Measurements from ENCODE around the gene PYHIN1. TPM values are rescaled to one million over a fixed set of nuclear protein-coding genes. Genes with fewer than 3 reads are reported as not detected.

Gene PYHIN1
- total RNA-seq, 1 experiment from 2014 or later: not detected

DNA sequence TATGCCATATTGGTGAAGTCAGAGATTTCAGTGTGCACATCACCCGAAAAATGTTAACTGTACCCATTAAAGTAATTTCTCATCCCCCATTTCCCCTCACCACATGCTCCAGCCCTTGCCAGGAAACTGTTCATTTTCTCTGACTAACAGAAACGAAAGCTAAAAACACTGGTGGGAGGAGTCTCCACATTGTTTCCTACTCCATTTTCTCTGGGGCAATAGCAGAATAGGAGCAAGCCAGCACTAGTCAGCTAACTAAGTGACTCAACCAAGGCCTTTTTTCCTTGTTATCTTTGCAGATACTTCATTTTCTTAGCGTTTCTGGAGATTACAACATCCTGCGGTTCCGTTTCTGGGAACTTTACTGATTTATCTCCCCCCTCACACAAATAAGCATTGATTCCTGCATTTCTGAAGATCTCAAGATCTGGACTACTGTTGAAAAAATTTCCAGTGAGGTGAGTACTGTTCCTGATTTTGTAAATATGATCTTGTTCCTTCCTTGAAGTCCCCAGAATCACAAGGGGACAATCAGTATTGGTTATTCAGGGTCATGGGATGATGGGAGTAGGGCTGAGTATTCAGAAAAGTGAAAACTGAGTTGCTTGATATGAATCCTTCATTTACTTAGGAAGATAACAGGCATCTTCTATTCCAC is 78.5 kb downstream of the PYHIN1 start, which contains the start of gene IFI16:
Gene IFI16, plus strand, starts transcription at position 204 of the 658 bp plus-strand sequence. CDS start 4,774 bp downstream, outside the sequence.
- ATAC-seq (no peak), DNase-seq (ENCODE audit: low read depth, low spot score) (no peak)
- no peak within 1 kb of the TSS for H3K27ac ChIP-seq (ENCODE audit: low read depth, low read length)
- H3K9ac ChIP-seq (ENCODE audit: low read length): no peak within 1 kb of the TSS
- no peak within 1 kb of the TSS for H3K4me3 ChIP-seq (replicated peaks in 1 of 2; ENCODE audit: low read depth in 1 of 2, low read length in 2 of 2)
- H3K79me2 ChIP-seq (ENCODE audit: insufficient read depth, low read length): no peaks in the 10 kb centered on the region
- RAD21 ChIA-PET (ENCODE audit: low non-redundant PET in 1 of 2, low total read pairs in 2 of 2, uncharacterized antibody in 2 of 2, unreplicated experiment in 2 of 2): no interaction called here
- POLR2A ChIA-PET: no interaction called here
- H3K9me2 ChIP-seq (ENCODE audit: insufficient read depth): no peaks in the 10 kb centered on the region
- CTCF ChIA-PET: no interaction called here
- no peaks in the 10 kb centered on the region for H3K9me3 ChIP-seq (ENCODE audit: control insufficient read depth in 1 of 2, insufficient read depth in 1 of 2, low read depth in 1 of 2, low read length in 2 of 2)
- H3K4me1 ChIP-seq (ENCODE audit: control insufficient read depth in 1 of 2, insufficient read depth in 2 of 2, low read length in 2 of 2): no peaks in the 10 kb centered on the region
- H3K27me3 ChIP-seq (ENCODE audit: insufficient read depth, low read length): peaks cover 7% of the 10 kb centered on the region; the same call in 1 of the 2 replicates
- H3K4me2 ChIP-seq (ENCODE audit: low read length): no peak within 1 kb of the TSS
- intact Hi-C loops (cut with micrococcal nuclease): no loop called here
- H2AFZ ChIP-seq (ENCODE audit: low read depth, low read length, poor library complexity, severe bottlenecking): no peak within 1 kb of the TSS
- no TSS peak for BruUV-seq (replicated peaks)
- TF ChIP-seq EGR1 (IDR thresholded peaks at IDR 0.05; ENCODE audit: low read depth) (no peak), POLR2AphosphoS5 (IDR thresholded peaks at IDR 0.05; ENCODE audit: low read depth, low read length) (no peak), RAD21 (IDR thresholded peaks at IDR 0.05; ENCODE audit: low read depth) (no peak), YY1 (IDR thresholded peaks at IDR 0.05; ENCODE audit: extremely low read depth, insufficient replicate concordance, low read depth, low read length) (no peak), TCF7L2 (IDR thresholded peaks at IDR 0.05; ENCODE audit: borderline replicate concordance, extremely low read depth, insufficient read depth, insufficient read length) (no peak), SRF (IDR thresholded peaks at IDR 0.05; ENCODE audit: low read depth) (no peak), CEBPB (IDR thresholded peaks at IDR 0.05; ENCODE audit: low read depth) (no peak), JUND (IDR thresholded peaks at IDR 0.05) (no peak), EZH2 (IDR thresholded peaks at IDR 0.05) (no peak), ELF1 (IDR thresholded peaks at IDR 0.05; ENCODE audit: borderline replicate concordance, low read depth) (no peak), ZNF274 (IDR thresholded peaks at IDR 0.05; ENCODE audit: low read depth, low read length) (no peak), POLR2A (IDR thresholded peaks at IDR 0.05; ENCODE audit: borderline replicate concordance, extremely low read depth, insufficient read depth, insufficient read length) (no peak), ZFX (IDR thresholded peaks at IDR 0.05) (no peak), SP1 (IDR thresholded peaks at IDR 0.05; ENCODE audit: low read depth) (no peak), CBX3 (IDR thresholded peaks at IDR 0.05; ENCODE audit: low read depth) (no peak)
- TF ChIP-seq, protein P1, sequence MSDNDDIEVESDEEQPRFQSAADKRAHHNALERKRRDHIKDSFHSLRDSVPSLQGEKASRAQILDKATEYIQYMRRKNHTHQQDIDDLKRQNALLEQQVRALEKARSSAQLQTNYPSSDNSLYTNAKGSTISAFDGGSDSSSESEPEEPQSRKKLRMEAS (IDR thresholded peaks at IDR 0.05): no peak
- TF ChIP-seq, protein P2, sequence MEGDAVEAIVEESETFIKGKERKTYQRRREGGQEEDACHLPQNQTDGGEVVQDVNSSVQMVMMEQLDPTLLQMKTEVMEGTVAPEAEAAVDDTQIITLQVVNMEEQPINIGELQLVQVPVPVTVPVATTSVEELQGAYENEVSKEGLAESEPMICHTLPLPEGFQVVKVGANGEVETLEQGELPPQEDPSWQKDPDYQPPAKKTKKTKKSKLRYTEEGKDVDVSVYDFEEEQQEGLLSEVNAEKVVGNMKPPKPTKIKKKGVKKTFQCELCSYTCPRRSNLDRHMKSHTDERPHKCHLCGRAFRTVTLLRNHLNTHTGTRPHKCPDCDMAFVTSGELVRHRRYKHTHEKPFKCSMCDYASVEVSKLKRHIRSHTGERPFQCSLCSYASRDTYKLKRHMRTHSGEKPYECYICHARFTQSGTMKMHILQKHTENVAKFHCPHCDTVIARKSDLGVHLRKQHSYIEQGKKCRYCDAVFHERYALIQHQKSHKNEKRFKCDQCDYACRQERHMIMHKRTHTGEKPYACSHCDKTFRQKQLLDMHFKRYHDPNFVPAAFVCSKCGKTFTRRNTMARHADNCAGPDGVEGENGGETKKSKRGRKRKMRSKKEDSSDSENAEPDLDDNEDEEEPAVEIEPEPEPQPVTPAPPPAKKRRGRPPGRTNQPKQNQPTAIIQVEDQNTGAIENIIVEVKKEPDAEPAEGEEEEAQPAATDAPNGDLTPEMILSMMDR (IDR thresholded peaks at IDR 0.05 in 2 of 3, conservative IDR thresholded peaks at IDR 0.05 in 1 of 3; ENCODE audit: borderline replicate concordance in 1 of 3, insufficient read depth in 1 of 3, low read depth in 2 of 3, low read length in 2 of 3): no peak
- H4K20me1 ChIP-seq (ENCODE audit: insufficient read depth): no peaks in the 10 kb centered on the region
- H3K36me3 ChIP-seq (ENCODE audit: control insufficient read depth in 1 of 2, insufficient read depth in 2 of 2, low read length in 2 of 2): no peaks in the 10 kb centered on the region
